Measurements from ENCODE around the gene USP22. TPM values are rescaled to one million over a fixed set of nuclear protein-coding genes. Genes with fewer than 3 reads are reported as not detected.

Gene USP22
- total and polyA plus RNA-seq, 9 donors, result 75.2 to 246 (median 197) TPM

GRCh38 chr17:20998571-20999043 is 44.2 kb downstream of the USP22 start:
- H3K27ac ChIP-seq, result peak overlapping the region in 1 of 2 donors; percentile 39
- peaks cover 16% of the 10 kb centered on the region for H3K4me1 ChIP-seq (ENCODE audit: insufficient read depth)
- no peak overlapping the region for H3K4me3 ChIP-seq
- TF ChIP-seq EP300 (IDR thresholded peaks at IDR 0.05), result no peak
- TF ChIP-seq POLR2A (IDR thresholded peaks at IDR 0.05), result no peak
- TF ChIP-seq CTCF (IDR thresholded peaks at IDR 0.05), result no peak
- H3K27me3 ChIP-seq, result no peaks in the 10 kb centered on the region
- intact Hi-C loops (cut with DNase I), result loop anchor here in 1 of 4 donors (10.0 kb wide), 1 partner anchor 94 kb away; no protein-coding TSS in a partner anchor
- no peaks in the 10 kb centered on the region for H3K36me3 ChIP-seq
- 64 to 71% (median 67%) methylated on average over 5 of the region's 5 CpGs for WGBS, 3 donors
- no peak for DNase-seq
- no peaks in the 10 kb centered on the region for H3K9me3 ChIP-seq

GRCh38 chr17:20997711-20998570 is 44.9 kb downstream of the USP22 start:
- Histone ChIP-seq H3K4me1 (ENCODE audit: insufficient read depth) (peaks cover 16% of the 10 kb centered on the region), H3K27me3 (no peaks in the 10 kb centered on the region), H3K4me3 (no peak overlapping the region), H3K36me3 (no peaks in the 10 kb centered on the region), H3K27ac (no peak overlapping the region), H3K9me3 (no peaks in the 10 kb centered on the region)
- no peak for TF ChIP-seq POLR2A (IDR thresholded peaks at IDR 0.05)
- no peak for TF ChIP-seq EP300 (IDR thresholded peaks at IDR 0.05)
- no peak for TF ChIP-seq CTCF (IDR thresholded peaks at IDR 0.05)
- intact Hi-C loops (cut with DNase I), result loop anchor here in 1 of 4 donors (10.0 kb wide), 1 partner anchor 93 kb away; no protein-coding TSS in a partner anchor
- WGBS, 3 donors, result 77 to 83% (median 80%) methylated on average over 21 to 22 of the region's 22 CpGs
- peak in 1 of 5 donors; percentile 36 for DNase-seq

DNA sequence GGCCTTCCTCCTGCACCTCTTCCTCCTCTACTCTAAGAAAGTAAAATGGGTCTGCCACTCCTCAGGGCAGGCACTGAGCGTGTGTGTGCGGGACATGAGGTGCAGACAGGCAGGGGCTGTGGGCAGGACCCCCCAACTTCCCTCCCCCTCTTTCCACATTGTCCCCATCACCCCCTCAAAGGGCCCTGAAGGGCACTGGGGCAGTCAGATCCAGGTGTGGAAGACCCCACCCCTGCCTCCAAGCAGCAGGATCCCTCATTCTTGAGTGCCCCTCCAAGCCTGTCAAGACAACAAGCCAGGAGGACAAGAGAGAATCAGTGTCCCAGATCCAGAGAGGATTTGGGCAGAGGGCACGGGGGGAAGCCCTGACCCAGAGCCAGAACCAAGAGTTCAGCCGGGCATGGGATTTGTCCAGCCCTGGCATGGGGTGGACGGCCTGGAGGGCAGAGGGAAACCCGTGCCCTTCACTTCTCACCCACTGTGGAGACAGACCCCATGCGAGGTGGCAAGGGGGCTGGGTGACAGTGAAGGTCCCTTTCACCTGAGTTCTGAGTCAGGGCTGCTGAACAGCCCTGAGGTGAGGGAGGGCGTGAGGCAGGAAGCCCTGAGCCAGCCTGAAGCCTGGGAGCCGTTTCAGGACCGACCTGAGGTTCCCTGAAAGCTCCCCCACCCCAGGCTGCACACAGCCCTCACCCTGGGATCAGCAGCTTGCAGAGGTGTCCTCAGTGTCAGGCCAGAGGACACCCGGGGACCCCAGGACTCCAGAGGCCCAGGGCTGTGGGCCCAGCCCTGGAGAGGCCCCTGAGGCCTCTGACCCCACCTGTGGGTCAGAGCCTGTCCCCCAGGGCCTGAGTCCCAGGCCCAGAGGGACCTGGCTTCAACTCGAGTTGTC is 45.8 kb downstream of the USP22 start:
- WGBS, 3 donors, result 71 to 75% (median 72%) methylated on average over 12 of the region's 12 CpGs
- no peaks in the 10 kb centered on the region for H3K36me3 ChIP-seq
- peak overlapping the region in 1 of 2 donors; percentile 41 for H3K27ac ChIP-seq
- no peaks in the 10 kb centered on the region for H3K27me3 ChIP-seq
- intact Hi-C loops (cut with DNase I), result loop anchor here in 1 of 4 donors (10.0 kb wide), 1 partner anchor 92 kb away; no protein-coding TSS in a partner anchor
- TF ChIP-seq CTCF (IDR thresholded peaks at IDR 0.05) (no peak), EP300 (IDR thresholded peaks at IDR 0.05) (no peak), POLR2A (IDR thresholded peaks at IDR 0.05) (no peak)
- H3K4me3 ChIP-seq, result no peak overlapping the region
- no peak for DNase-seq
- no peaks in the 10 kb centered on the region for H3K9me3 ChIP-seq
- H3K4me1 ChIP-seq (ENCODE audit: insufficient read depth), result peaks cover 16% of the 10 kb centered on the region
